SKM-1 treated with dmso at 0.1 percent for 144 hours (cell line): ENCODE results near the gene GINS1.

Source experiments
- DNase-seq: peaks from one replicate; lab custom pipeline; 2025; ENCODE audit not compliant: unreplicated experiment; lab: John Stamatoyannopoulos, UW

GINS1 gene

GRCh38 chr20:25491446-25492038 lies 84.1 kb downstream of the GINS1 start:
- DNase-seq = no peak

- no peak for DNase-seq
Observed at GRCh38 chr20:25493137-25493536, 85.7 kb downstream of the GINS1 start.

GRCh38 chr20:25493748-25494505 lies 86.5 kb downstream of the GINS1 start:
- DNase-seq = no peak

- DNase-seq = no peak
Observed at GRCh38 chr20:25494506-25495188, 87.2 kb downstream of the GINS1 start.

GRCh38 chr20:25495189-25495824 lies 87.8 kb downstream of the GINS1 start:
- DNase-seq = no peak

- DNase-seq = no peak
Observed at GRCh38 chr20:25496165-25496967, 88.9 kb downstream of the GINS1 start.

GRCh38 chr20:25496968-25497401 lies 89.5 kb downstream of the GINS1 start:
- no peak for DNase-seq

- no peak for DNase-seq
Observed at GRCh38 chr20:25497586-25498279, 90.3 kb downstream of the GINS1 start.
